Upper lobe of left lung (tissue), 6 donors: Measurements from ENCODE around the gene GPR27. TPM values are rescaled to one million over a fixed set of nuclear protein-coding genes. Genes with fewer than 3 reads are reported as not detected.

Experiments used
- ATAC-seq, 2 donors: fragments of 200-7000 bp; cut with Tn5 transposase; one replicate each; pipeline ENCODE4 v1.9.1; 2022; ENCODE audit warnings: mild to moderate bottlenecking in 2 of 2, moderate library complexity in 2 of 2; ENCODE audit not compliant: low FRiP score in 2 of 2
- DNase-seq, 2 donors: peaks; one replicate each; pipeline ENCODE4 v3.0.0-alpha.2; 2019 to 2020
- H3K27ac ChIP-seq, 4 donors: fragments of 200-600 bp; sonication (generic); one replicate each; pipeline ENCODE4 v1.5.1; 2016 to 2019
- H3K27me3 ChIP-seq, 4 donors: fragments of 200-600 bp; sonication (generic); one replicate each; pipeline ENCODE4 v1.5.1; 2017 to 2019
- H3K36me3 ChIP-seq, 4 donors: fragments of 200-600 bp; sonication (generic); one replicate each; pipeline ENCODE4 v1.5.1; 2016 to 2019
- H3K4me1 ChIP-seq, 4 donors: fragments of 200-600 bp; sonication (generic); one replicate each; pipeline ENCODE4 v1.5.1; 2018 to 2019
- H3K4me3 ChIP-seq, 4 donors: fragments of 200-600 bp; sonication (generic); one replicate each; pipeline ENCODE4 v1.5.1; 2017 to 2019; ENCODE audit warnings: mild to moderate bottlenecking in 2 of 4, moderate library complexity in 1 of 4
- H3K9me3 ChIP-seq, 4 donors: fragments of 200-600 bp; sonication (generic); one replicate each; pipeline ENCODE4 v1.5.1; 2018 to 2019
- EP300 ChIP-seq, 4 donors: sonication (generic); formaldehyde crosslinking; IDR thresholded peaks; one replicate each; pipeline ENCODE4 v1.5.1; 2017; ENCODE audit warnings: antibody characterized with exemption in 4 of 4, control low read depth in 2 of 4
- POLR2A ChIP-seq, 4 donors: fragments of 450-650 bp; IDR thresholded peaks; one replicate each; pipeline ENCODE4 v1.5.1; 2016 to 2017; ENCODE audit warnings: antibody characterized with exemption in 4 of 4, mild to moderate bottlenecking in 2 of 4
- POLR2AphosphoS5 ChIP-seq, 2 donors: sonication (generic); formaldehyde crosslinking; IDR thresholded peaks; one replicate each; pipeline ENCODE4 v1.5.1; 2017; ENCODE audit warnings: antibody characterized with exemption in 2 of 2
- WGBS, 2 donors: methylation state at CpG; one replicate each; pipeline ENCODE4 v1.1.5; 2017 to 2018; 5-methylcytosine and 5-hydroxymethylcytosine counted together
- total RNA-seq, 6 donors: library from RNA; depleted of rRNA in 4 of 6; stranded (reverse); fragments of >200 nt in 4 of 6; gene quantifications; one replicate each; pipeline versions ENCODE4 v1.1.0 to v1.2.1, GENCODE V29; 2016 to 2021
- TF ChIP-seq, protein P1 (sequence below), 6 experiments: fragments of 450-650 bp in 4 of 6; fragments of 200-600 bp in 2 of 6; sonication (generic) in 2 of 6; IDR thresholded peaks; one replicate each; pipeline ENCODE4 v1.5.1; 2016 to 2019; ENCODE audit warnings: antibody characterized with exemption in 6 of 6
- donor health status: DM: no; HTN: no; CAD: no; lungs with moderate emphysema.
- donor health status: DM: no; HTN: yes; CAD: no; lungs with severe emphysema.

GPR27 gene
- total RNA-seq, 6 donors from 2014 or later, result 0.39 to 4.4 (median 1.3) TPM; not detected in 1

DNA sequence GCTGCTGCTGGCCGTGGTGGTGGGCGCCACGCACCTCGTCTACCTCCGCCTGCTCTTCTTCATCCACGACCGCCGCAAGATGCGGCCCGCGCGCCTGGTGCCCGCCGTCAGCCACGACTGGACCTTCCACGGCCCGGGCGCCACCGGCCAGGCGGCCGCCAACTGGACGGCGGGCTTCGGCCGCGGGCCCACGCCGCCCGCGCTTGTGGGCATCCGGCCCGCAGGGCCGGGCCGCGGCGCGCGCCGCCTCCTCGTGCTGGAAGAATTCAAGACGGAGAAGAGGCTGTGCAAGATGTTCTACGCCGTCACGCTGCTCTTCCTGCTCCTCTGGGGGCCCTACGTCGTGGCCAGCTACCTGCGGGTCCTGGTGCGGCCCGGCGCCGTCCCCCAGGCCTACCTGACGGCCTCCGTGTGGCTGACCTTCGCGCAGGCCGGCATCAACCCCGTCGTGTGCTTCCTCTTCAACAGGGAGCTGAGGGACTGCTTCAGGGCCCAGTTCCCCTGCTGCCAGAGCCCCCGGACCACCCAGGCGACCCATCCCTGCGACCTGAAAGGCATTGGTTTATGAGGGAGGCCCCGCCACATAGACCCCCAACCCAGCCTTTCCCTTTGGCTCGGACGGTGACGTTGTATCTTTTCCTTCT is 1.1 kb downstream of the GPR27 start:
- TF ChIP-seq, protein P1, sequence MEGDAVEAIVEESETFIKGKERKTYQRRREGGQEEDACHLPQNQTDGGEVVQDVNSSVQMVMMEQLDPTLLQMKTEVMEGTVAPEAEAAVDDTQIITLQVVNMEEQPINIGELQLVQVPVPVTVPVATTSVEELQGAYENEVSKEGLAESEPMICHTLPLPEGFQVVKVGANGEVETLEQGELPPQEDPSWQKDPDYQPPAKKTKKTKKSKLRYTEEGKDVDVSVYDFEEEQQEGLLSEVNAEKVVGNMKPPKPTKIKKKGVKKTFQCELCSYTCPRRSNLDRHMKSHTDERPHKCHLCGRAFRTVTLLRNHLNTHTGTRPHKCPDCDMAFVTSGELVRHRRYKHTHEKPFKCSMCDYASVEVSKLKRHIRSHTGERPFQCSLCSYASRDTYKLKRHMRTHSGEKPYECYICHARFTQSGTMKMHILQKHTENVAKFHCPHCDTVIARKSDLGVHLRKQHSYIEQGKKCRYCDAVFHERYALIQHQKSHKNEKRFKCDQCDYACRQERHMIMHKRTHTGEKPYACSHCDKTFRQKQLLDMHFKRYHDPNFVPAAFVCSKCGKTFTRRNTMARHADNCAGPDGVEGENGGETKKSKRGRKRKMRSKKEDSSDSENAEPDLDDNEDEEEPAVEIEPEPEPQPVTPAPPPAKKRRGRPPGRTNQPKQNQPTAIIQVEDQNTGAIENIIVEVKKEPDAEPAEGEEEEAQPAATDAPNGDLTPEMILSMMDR (IDR thresholded peaks at IDR 0.05), result no peak
- TF ChIP-seq POLR2A (IDR thresholded peaks at IDR 0.05), result no peak
- no peak for TF ChIP-seq EP300 (IDR thresholded peaks at IDR 0.05)
- no peak for TF ChIP-seq POLR2AphosphoS5 (IDR thresholded peaks at IDR 0.05)
- DNase-seq, result peak in 1 of 2 donors; percentile 86
- H3K27me3 ChIP-seq, result peaks cover 0 to 14% (median 0%) of the 10 kb centered on the region in 4 donors
- WGBS, 2 donors, result 14 to 60% methylated on average over 15 to 39 of the region's 65 CpGs
- H3K9me3 ChIP-seq, result no peaks in the 10 kb centered on the region
- H3K4me3 ChIP-seq, result peak overlapping the region in 3 of 4 donors; percentile 58 to 66 (median 60)
- peak overlapping the region in 2 of 4 donors; percentile 39 to 79 for H3K27ac ChIP-seq
- H3K36me3 ChIP-seq, result no peaks in the 10 kb centered on the region
- ATAC-seq, result peak in 1 of 2 donors; percentile 14
- peaks cover 0 to 25% (median 7%) of the 10 kb centered on the region in 4 donors for H3K4me1 ChIP-seq

DNA sequence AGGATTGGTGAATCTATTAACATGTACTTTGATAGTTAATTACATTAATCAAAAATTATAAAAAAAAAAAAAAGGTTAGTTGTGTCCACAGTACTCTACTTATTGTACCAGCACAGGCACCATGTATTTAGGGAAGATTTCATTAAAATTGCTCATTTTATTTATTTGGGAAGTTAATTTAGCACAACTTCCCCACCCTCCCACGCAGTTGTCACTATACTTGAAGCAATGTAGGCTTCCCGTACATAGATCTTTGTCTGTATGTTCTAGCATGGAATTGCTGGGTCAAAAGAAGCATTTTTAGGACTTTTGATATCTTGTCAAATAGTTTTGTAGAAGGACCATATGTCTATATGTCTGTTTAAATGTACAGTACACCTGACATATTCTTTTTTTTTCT is 4.4 kb downstream of the GPR27 start:
- no peak for DNase-seq
- WGBS, 2 donors, result 90 to 91% methylated on average over 2 of the region's 2 CpGs
- Histone ChIP-seq H3K27ac (no peak overlapping the region), H3K4me3 (no peak overlapping the region), H3K36me3 (no peaks in the 10 kb centered on the region), H3K4me1 (peaks cover 0 to 20% (median 5%) of the 10 kb centered on the region in 4 donors), H3K27me3 (peaks cover 0 to 14% (median 0%) of the 10 kb centered on the region in 4 donors), H3K9me3 (no peaks in the 10 kb centered on the region)
- no peak for ATAC-seq
- TF ChIP-seq POLR2A (IDR thresholded peaks at IDR 0.05), result no peak
- TF ChIP-seq POLR2AphosphoS5 (IDR thresholded peaks at IDR 0.05), result no peak
- TF ChIP-seq, protein P1 (IDR thresholded peaks at IDR 0.05), result no peak
- no peak for TF ChIP-seq EP300 (IDR thresholded peaks at IDR 0.05)

DNA sequence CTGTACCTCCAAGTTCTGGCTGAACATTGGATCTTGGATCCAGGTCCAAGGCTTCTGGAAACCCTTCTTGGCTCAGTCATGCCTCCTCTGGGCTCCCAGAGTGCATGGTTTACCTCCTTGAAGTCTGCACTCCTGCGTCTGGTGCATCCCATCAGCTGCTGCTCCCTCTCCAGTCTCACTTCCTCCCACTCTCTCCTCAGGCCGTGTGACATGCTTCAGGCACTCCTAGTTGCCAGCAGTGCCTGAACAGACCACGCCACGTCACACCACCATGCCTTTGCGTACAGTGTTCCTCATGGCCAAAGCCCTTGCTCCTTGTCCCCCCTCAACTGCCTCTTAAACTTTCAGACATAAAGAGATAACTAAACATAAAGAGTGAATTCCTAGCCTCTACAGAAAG is 5.7 kb downstream of the GPR27 start:
- no peak overlapping the region for H3K4me3 ChIP-seq
- peaks cover 0 to 5% (median 0%) of the 10 kb centered on the region in 4 donors for H3K27me3 ChIP-seq
- 65 to 78% methylated on average over 5 of the region's 5 CpGs for WGBS, 2 donors
- DNase-seq (peak in 1 of 2 donors; percentile 40), ATAC-seq (peak; percentile 37 to 41)
- no peaks in the 10 kb centered on the region for H3K36me3 ChIP-seq
- no peak overlapping the region for H3K27ac ChIP-seq
- H3K9me3 ChIP-seq, result no peaks in the 10 kb centered on the region
- TF ChIP-seq POLR2A (IDR thresholded peaks at IDR 0.05) (no peak), EP300 (IDR thresholded peaks at IDR 0.05) (no peak), POLR2AphosphoS5 (IDR thresholded peaks at IDR 0.05) (no peak)
- TF ChIP-seq, protein P1 (IDR thresholded peaks at IDR 0.05), result no peak
- peaks cover 0 to 8% (median 2%) of the 10 kb centered on the region in 4 donors for H3K4me1 ChIP-seq

DNA sequence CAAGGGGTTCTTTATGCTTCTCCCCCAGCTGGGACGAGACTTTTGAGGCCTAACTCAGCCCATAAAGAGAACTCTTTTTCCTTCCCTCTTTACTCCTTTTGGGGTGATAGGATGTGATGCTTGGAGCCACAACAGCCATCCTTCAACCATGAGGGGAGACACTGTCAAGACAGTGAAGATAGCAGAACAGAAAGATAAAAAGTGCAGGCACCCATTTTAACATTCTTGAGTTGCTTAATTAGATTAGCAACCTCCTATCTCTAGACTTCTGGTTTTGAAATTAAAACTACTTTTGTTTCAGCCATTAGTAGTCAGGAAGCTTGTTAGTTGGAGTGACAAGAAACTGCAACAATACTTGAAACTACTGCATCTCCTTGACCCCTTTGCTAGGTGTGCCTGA is 6.5 kb downstream of the GPR27 start:
- Histone ChIP-seq H3K36me3 (no peaks in the 10 kb centered on the region), H3K4me3 (no peak overlapping the region), H3K4me1 (peaks cover 0 to under 1% (median 0%) of the 10 kb centered on the region in 4 donors), H3K27ac (no peak overlapping the region), H3K27me3 (no peaks in the 10 kb centered on the region), H3K9me3 (no peaks in the 10 kb centered on the region)
- DNase-seq (no peak), ATAC-seq (no peak)
- no peak for TF ChIP-seq POLR2AphosphoS5 (IDR thresholded peaks at IDR 0.05)
- no peak for TF ChIP-seq EP300 (IDR thresholded peaks at IDR 0.05)
- no peak for TF ChIP-seq POLR2A (IDR thresholded peaks at IDR 0.05)
- TF ChIP-seq, protein P1 (IDR thresholded peaks at IDR 0.05), result no peak
- 78 to 92% methylated on average over 1 of the region's 1 CpG for WGBS, 2 donors

DNA sequence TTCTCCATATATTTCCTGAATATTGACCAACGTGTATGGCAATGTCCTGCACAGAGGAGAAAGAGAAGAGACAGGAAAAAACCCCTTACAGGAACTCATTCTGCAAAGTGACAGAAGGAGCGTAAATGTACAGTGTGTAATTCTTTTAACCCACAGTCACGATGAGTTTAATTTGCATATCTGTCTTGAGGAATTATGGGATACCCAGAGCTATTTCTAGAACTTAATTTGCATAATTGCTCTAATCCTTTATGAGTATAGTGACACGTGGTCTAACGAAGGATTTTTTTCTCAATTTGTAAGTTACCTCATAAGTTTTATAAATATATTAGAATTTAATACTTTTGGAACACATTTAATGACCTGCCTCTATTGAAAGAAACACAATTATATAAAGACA is 9.8 kb downstream of the GPR27 start:
- Histone ChIP-seq H3K36me3 (no peaks in the 10 kb centered on the region), H3K27me3 (no peaks in the 10 kb centered on the region), H3K27ac (no peak overlapping the region), H3K9me3 (no peaks in the 10 kb centered on the region), H3K4me3 (no peak overlapping the region), H3K4me1 (no peaks in the 10 kb centered on the region)
- ATAC-seq (no peak), DNase-seq (no peak)
- TF ChIP-seq, protein P1 (IDR thresholded peaks at IDR 0.05), result no peak
- TF ChIP-seq EP300 (IDR thresholded peaks at IDR 0.05), result no peak
- WGBS, 2 donors, result 60 to 69% methylated on average over 5 of the region's 5 CpGs
